Measurements from ENCODE around the gene CFC1B.
"Not testable (repeated sequence)": the region's sequence is repeated elsewhere in the genome, so short reads cannot be mapped to it uniquely, and the experiment has no call there.

- not testable (repeated sequence) for TF ChIP-seq EZH2 (IDR thresholded peaks at IDR 0.05; ENCODE audit: borderline replicate concordance, low read depth, low read length, severe bottlenecking); CTCF (IDR thresholded peaks at IDR 0.05; ENCODE audit: borderline replicate concordance, extremely low read depth, low read length, poor library complexity, severe bottlenecking)
Observed at GRCh38 chr2:130491073-130491472, 29.9 kb upstream of the CFC1B start.
